RWPE1 (cell line): ENCODE data around the gene ESPNL.

Experiments
- CTCF ChIA-PET: fragments of 350-600 bp; sonication (Branson Sonifier 250); formaldehyde crosslinking; extraction: SDS; loops from one replicate; lab custom pipeline; 2021; lab: Yijun Ruan, JAX
- POLR2A ChIA-PET: fragments of 400-600 bp; formaldehyde crosslinking; extraction: SDS; loops from one replicate; lab custom pipeline; 2020; ENCODE audit warnings: antibody characterized with exemption; ENCODE audit not compliant: low non-redundant PET; lab: Yijun Ruan, JAX
- DNase-seq: peaks from one replicate; pipeline ENCODE4 v3.0.0; 2012; ENCODE audit warnings: low spot score
- H3K27ac ChIP-seq: fragments of 450-650 bp; 2 replicates; pipeline ENCODE4 v1.5.1; 2017
- CTCF ChIP-seq: fragments of 450-650 bp; conservative IDR thresholded peaks from 2 replicates; pipeline ENCODE4 v1.5.1; 2017; ENCODE audit warnings: low read depth, mild to moderate bottlenecking

The ESPNL gene

GRCh38 chr2:238124488-238125126, 24.5 kb downstream of the ESPNL start:
- POLR2A ChIA-PET: no interaction called here

GRCh38 chr2:238125127-238125885, 25.2 kb downstream of the ESPNL start:
- H3K27ac ChIP-seq: no peak overlapping the region
- POLR2A ChIA-PET: no interaction called here
- no peak for TF ChIP-seq CTCF
- no peak for DNase-seq
- CTCF ChIA-PET: no interaction called here

More at GRCh38 chr2:238124488-238125126, 24.5 kb downstream of the ESPNL start:
- no peak for TF ChIP-seq CTCF
- H3K27ac ChIP-seq: no peak overlapping the region
- CTCF ChIA-PET: no interaction called here
- DNase-seq: no peak

- H3K27ac ChIP-seq: no peak overlapping the region
- ChIA-PET POLR2A (no interaction called here), CTCF (no interaction called here)
- no peak for TF ChIP-seq CTCF
- no peak for DNase-seq
Observed at GRCh38 chr2:238126338-238126737, 26.2 kb downstream of the ESPNL start.

GRCh38 chr2:238126775-238127164, 26.6 kb downstream of the ESPNL start:
- CTCF ChIA-PET: no interaction called here
- TF ChIP-seq CTCF: no peak
- POLR2A ChIA-PET: no interaction called here

GRCh38 chr2:238127165-238128060, 27.3 kb downstream of the ESPNL start:
- no peak for TF ChIP-seq CTCF
- POLR2A ChIA-PET: interaction anchor here (0.6 kb wide), 1 partner anchor 10 kb away, joined by 3 read pairs; no protein-coding TSS in a partner anchor
- no peak for DNase-seq
- CTCF ChIA-PET: interaction anchor here (1.3 kb wide), 1 partner anchor 12 kb away, joined by 3 read pairs; no protein-coding TSS in a partner anchor
- no peak overlapping the region for H3K27ac ChIP-seq

More at GRCh38 chr2:238126775-238127164, 26.6 kb downstream of the ESPNL start:
- no peak for DNase-seq
- no peak overlapping the region for H3K27ac ChIP-seq

GRCh38 chr2:238128061-238128440, 27.9 kb downstream of the ESPNL start:
- POLR2A ChIA-PET: interaction anchor here (0.6 kb wide), 1 partner anchor 10 kb away, joined by 3 read pairs; no protein-coding TSS in a partner anchor
- DNase-seq: no peak
- H3K27ac ChIP-seq: no peak overlapping the region
- TF ChIP-seq CTCF: no peak
- CTCF ChIA-PET: interaction anchor here (1.3 kb wide), 1 partner anchor 11 kb away, joined by 3 read pairs; no protein-coding TSS in a partner anchor
